CD4-positive, alpha-beta T cell treated with Interferon gamma for 1 hour (primary cell): ENCODE data around the gene SLC24A3.

Experiments used
- DNase-seq: peaks from one replicate; pipeline ENCODE4 v3.0.0-alpha.2; 2020

The SLC24A3 gene

GRCh38 chr20:19244291-19244690, 31.8 kb downstream of the SLC24A3 start:
- DNase-seq, result no peak

GRCh38 chr20:19249106-19249879, 36.9 kb downstream of the SLC24A3 start:
- no peak for DNase-seq

GRCh38 chr20:19250346-19250745, 37.9 kb downstream of the SLC24A3 start:
- no peak for DNase-seq

GRCh38 chr20:19251506-19251905, 39.1 kb downstream of the SLC24A3 start:
- DNase-seq, result no peak

GRCh38 chr20:19251958-19252357, 39.5 kb downstream of the SLC24A3 start:
- DNase-seq, result no peak

- peak; percentile 36 for DNase-seq
Measured at GRCh38 chr20:19252451-19253120, 40.1 kb downstream of the SLC24A3 start.

GRCh38 chr20:19253316-19253715, 40.9 kb downstream of the SLC24A3 start:
- no peak for DNase-seq

GRCh38 chr20:19253916-19254820, 41.7 kb downstream of the SLC24A3 start:
- DNase-seq, result no peak

GRCh38 chr20:19254956-19255355, 42.5 kb downstream of the SLC24A3 start:
- DNase-seq, result no peak

- no peak for DNase-seq
Measured at GRCh38 chr20:19256085-19256484, 43.6 kb downstream of the SLC24A3 start.

GRCh38 chr20:19256906-19257595, 44.6 kb downstream of the SLC24A3 start:
- no peak for DNase-seq

- no peak for DNase-seq
Measured at GRCh38 chr20:19257865-19258264, 45.4 kb downstream of the SLC24A3 start.

- no peak for DNase-seq
Measured at GRCh38 chr20:19259141-19259591, 46.7 kb downstream of the SLC24A3 start.

- peak; percentile 46 for DNase-seq
Measured at GRCh38 chr20:19260412-19261090, 48.1 kb downstream of the SLC24A3 start.

- DNase-seq, result no peak
Measured at GRCh38 chr20:19264191-19264590, 51.7 kb downstream of the SLC24A3 start.

- DNase-seq, result no peak
Measured at GRCh38 chr20:19265646-19266374, 53.4 kb downstream of the SLC24A3 start.

- DNase-seq, result no peak
Measured at GRCh38 chr20:19268426-19268825, 56.0 kb downstream of the SLC24A3 start.

GRCh38 chr20:19269737-19270340, 57.4 kb downstream of the SLC24A3 start:
- DNase-seq, result no peak

GRCh38 chr20:19271879-19272651, 59.6 kb downstream of the SLC24A3 start:
- no peak for DNase-seq
